HG02840 (cell line): ENCODE data around the gene SMLR1.

Experiments
- ATAC-seq: cut with Tn5 transposase; IDR thresholded peaks from one replicate; pipeline ENCODE4 v1.9.1; 2021; ENCODE audit warnings: mild to moderate bottlenecking, moderate library complexity, moderate number of reproducible peaks; ENCODE audit not compliant: unreplicated experiment, low FRiP score

Gene SMLR1

GRCh38 chr6:130848945-130849344 is 21.7 kb downstream of the SMLR1 start:
- peak; percentile 71 for ATAC-seq

DNA sequence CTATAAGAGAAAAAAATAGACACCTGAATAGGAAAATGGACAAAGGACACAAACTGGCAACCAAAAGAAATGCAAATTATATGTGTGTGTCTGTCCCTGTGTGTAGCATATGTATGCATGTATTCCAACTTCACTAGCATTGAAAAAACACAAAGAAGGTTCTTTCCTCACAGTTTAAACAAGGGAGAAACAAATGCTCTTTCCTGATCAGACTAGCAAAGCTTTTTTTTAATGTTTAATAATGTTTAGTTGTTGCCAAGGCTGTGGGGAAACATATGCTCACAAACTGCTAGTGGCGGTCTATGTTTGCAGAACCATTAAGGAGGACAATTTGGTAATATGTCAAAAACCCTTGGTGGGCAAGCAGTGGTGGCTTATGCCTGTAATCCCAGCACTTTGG is 22.4 kb downstream of the SMLR1 start:
- ATAC-seq = no peak

DNA sequence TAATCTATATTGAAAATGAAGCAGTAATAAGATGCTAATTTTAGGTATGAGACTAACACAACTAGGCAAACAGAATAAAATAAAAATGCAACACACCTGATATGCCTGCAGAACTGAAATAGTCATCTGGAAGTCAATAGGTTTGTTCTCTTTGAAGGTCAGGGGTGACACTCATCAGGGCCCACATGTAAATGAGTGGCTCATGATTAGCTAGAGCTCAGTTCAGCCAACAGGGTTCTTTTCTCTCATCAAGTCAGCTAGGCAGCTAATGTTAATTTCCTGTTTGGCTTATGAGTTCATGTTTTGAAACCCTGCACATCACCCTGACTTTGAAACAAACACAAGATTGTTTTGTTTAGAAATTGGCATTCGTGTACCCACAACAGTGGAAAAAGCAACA is 23.8 kb downstream of the SMLR1 start:
- no peak for ATAC-seq

DNA sequence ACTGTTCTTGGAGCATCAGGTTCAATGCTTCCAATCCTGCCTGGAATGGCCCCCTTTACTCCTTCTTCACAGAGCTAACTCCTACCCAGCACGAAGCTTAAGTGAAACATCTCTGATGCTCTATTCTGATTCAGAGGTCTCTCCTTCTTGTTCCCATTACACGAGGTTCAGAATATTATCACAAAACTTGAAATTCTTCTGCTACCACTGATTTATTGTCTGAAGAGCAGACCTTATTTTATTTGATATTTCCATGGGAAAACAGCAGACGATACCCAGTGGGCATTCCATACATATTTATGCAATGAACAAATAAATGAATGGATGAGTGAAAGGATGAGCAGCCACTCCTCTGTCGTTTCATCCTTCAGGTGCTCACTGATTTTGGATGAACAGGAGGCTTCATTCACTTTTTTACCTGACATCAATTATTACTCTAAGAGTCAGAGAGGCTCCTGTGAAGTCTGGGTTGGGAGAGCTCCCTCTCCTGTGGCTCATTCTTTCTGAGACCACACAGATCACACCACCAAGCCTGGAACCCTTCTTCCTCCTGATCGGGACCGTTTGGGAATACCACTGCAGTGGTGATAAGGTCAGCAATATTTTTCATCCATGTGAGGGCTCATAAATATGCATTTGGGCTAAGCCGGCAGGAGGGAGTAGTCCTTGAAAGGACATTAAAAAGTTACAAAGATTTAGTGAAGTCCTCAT is 25.8 kb downstream of the SMLR1 start:
- ATAC-seq = no peak

DNA sequence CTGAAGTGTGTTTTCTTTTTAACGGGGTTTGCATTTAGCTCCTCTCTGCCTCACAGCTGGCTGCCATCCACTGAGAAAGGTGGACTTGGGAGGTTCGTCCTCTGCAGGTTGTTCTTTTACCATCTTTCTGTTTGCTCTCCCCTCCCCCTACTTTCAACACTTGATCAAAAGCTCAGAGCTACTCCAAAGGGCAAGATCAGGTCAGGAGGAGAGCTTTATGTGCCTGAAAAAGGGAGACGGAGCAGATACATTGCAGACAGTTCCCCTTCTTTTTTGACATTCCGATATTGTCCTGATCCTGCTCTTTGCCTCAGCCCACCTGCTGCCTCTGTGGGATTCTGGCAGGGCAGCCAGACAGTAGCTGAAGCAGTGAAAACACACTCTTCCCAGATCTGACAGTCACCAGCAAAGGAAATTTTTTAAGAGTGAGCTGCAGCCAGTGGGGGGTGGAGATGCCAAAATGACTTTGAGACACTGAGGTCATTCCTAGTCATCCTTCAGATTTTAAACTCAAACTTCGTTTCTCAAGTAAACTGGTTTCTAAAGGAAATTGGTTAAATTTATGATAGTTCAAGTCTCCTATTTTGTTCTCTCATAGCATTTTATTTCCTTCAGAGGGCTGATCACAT is 26.5 kb downstream of the SMLR1 start:
- no peak for ATAC-seq

- no peak for ATAC-seq
Measured at GRCh38 chr6:130858054-130858453, 30.8 kb downstream of the SMLR1 start.

GRCh38 chr6:130858498-130859160 is 31.4 kb downstream of the SMLR1 start:
- ATAC-seq = no peak

DNA sequence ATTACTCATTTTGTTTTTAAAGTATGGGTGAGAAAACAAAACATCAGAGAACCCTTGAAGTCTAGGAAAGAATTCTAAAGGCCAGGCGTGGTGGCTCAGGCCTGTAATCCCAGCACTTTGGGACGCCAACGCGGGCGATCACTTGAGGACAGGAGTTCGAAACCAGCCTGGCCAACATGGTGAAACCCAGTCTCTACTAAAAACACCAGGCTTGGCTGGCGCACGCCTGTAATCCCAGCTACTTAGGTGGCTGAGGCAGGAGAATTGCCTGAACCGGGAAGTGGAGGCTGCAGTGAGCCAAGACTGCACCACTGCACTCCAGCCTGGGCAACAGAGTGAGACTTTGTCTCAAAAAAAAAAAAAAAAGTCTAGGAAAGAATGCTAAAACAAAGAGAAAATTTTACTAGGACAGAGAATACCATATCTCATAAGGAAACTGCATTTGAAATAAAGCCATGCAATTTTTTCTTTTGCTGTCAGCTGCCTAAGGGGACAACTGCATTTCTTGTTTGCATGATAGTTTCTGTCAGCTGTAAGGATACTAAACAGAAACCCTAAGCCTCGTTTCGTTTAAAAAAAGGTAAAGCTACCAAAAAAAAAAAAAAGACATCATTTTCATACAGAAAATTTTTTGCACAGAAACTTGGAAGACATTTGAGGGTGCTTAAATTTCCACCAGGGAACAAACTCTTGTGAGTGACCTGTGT is 32.1 kb downstream of the SMLR1 start:
- no peak for ATAC-seq

DNA sequence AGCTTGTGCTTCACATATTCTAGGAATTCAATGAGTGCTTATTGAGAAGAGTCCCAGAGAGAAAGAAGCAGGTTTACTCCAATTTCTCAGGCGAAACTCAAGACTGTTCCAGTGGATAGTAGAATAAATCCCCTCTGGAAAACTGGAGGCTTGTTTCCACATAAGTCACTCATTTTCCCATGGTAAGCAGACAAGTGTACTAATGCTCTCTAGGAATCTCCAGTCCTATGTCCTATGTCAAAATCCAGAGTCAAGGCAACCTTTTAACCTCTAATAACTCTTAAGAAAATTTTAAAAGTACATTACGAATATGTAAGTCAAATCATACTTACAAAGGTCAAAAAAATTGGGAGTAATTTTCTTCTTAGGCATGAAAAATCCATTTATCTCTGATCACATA is 35.2 kb downstream of the SMLR1 start:
- ATAC-seq = no peak

DNA sequence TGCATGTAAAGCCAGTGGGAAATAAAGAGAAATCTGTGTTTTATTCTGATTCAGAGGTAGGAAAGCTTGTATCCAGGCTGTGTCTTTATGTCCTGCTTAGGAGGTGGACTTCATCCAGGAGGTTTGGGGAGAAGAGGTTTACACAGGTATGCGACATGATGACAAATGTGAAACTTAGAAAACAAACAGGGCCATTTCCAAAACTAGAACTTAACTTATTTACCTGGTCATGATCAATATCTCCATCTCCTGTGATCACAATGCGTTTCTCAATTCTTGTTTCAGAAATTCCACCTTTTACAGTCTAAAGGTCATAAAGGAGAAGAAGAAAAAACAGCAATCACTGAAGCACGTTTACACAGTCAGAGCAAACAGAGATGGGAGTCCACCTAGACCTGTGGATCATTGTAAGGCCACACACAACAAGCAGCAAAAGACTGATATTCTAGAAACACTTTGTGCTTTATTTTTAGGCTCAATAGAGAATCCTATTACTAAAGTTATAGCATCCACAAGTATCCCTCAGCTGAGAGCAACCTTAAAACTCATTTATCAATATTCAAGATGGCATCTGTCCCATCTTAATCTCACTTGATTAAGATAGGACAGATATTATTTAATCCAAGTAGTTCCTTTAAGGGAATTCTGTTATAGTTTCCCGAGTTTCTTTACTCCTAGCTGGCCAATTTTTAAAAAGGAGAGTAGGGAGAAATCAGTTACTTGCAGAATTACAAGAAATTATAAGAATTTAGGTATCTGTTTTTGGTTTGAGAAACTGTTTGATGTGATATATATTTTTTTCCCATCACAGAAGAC is 36.4 kb downstream of the SMLR1 start:
- ATAC-seq = no peak

- ATAC-seq = no peak
Measured at GRCh38 chr6:130864344-130864743, 37.1 kb downstream of the SMLR1 start.

GRCh38 chr6:130865793-130866192 is 38.6 kb downstream of the SMLR1 start:
- no peak for ATAC-seq

DNA sequence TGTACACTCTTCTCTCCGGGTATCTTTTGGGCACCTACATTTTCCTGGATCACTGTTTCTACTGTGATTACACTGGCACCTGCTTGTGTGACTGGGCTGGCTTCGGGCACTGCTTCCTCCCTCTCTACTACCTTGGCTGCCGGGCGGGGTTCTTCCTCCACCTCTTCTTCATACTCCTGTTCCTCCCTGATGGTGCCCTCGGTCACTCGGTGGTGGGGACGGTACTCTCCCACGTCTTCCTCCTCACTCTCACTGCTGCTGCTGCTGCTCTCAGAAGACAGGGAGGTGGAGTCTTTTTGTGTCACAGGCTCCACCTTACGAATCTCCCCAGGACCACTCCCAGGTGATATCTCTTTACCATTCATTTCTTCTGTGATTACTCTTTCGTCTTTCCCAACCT is 42.5 kb downstream of the SMLR1 start:
- no peak for ATAC-seq

DNA sequence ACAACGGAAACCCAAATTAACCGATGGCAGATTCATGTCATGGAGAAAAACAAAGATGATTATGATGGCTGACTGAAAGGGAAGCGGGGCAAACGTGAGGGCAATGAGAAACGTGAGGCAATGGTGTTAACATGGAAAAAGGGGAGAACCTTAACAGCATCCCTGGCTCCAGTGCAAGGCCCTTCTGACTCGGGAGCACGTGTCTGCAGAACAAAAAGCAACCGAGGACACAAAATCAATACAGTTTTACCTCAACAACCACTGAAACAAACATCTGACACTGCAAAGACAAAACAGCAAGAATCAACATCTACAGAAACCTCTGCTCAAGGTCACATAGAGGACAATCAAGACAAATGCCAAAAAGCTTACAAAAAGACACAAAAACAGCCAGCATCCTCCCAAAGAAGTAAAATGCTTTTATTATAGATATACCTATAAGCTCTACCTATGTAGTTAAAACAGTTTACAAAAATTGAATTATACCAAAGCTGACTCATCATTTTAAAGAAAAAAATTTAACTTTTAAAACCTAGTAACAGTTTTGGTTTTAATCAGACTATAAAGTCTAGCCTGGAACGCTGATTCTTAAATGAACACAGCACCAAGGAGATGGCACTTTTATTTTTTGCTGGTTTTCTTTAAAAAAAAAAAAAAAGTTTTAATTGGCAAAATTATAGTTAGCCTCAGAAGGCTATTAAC is 43.1 kb downstream of the SMLR1 start:
- no peak for ATAC-seq

GRCh38 chr6:130872250-130873095 is 45.3 kb downstream of the SMLR1 start:
- ATAC-seq = no peak

DNA sequence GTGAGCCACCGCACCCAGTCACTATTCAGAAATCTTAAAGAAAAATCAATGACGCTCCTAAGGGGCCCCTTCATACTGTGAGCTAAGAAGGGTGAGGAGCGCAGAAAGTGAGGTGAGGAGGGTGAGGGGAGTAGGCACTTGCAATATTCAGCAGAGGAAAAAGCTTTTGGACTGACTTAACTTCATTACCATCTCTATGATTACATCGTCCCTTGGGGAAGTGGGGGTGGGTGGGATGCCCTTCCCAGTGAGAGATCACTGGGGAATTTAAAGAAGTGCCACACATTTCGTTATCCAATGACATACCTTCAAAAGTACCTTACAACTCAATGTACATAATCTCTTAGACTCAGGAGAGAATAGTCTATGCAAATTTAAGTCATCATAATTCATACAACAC is 46.5 kb downstream of the SMLR1 start:
- ATAC-seq = no peak

DNA sequence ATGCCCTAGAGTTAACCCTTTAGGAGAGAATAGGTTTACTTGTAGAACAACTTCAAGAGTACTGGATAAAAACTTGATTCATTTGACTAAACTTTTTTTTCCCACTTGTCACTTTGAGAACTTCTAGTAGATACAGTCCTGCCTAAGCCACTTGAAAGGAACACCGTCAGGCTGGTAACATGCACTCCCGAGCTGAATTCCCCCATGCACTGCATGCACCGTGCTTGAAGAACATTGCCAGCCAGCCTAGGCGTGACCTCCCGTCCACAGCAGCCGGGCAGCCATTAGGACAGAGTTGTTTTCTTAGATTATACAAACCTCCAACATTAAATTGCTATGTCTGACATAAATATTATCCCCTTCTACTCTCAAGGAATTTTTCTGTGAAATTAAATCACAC is 52.6 kb downstream of the SMLR1 start:
- no peak for ATAC-seq

- no peak for ATAC-seq
Measured at GRCh38 chr6:130882370-130882769, 55.2 kb downstream of the SMLR1 start.
